HG03135 (cell line): ENCODE results near the gene CHD1L.
"Not testable (repeated sequence)": the region's sequence is repeated elsewhere in the genome, so short reads cannot be mapped to it uniquely, and the experiment has no call there.

ENCODE experiments used
- ATAC-seq: cut with Tn5 transposase; IDR thresholded peaks from one replicate; pipeline ENCODE4 v1.9.1; 2021; ENCODE audit warnings: mild to moderate bottlenecking, moderate library complexity; ENCODE audit not compliant: unreplicated experiment

Gene CHD1L

DNA sequence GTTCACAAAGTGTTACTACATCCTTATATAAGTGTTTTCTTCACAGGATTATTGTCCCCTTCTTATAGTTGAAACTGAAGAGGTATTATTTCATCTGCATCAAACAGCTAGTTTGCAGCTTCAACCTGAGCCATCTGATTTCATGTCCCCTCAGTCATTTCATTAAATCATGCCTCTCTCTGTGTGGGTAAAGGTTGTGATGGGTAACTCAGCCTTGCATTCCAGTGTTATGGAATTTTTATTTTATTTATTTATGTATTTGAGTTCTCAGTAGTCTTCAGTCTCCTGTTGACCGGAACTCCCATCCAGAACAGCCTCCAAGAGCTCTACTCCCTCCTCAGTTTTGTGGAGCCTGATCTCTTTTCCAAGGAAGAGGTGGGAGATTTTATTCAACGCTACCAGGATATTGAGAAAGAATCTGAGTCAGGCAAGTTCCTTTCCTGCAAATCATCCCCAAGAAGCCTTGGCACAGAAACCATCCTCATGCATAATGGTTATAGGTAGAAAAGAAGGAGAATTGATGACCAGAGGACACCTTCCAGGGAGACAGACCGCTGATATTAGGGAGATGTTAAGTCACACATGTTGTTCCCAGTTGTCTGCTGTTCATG lies 21.8 kb downstream of the CHD1L start:
- no peak for ATAC-seq

DNA sequence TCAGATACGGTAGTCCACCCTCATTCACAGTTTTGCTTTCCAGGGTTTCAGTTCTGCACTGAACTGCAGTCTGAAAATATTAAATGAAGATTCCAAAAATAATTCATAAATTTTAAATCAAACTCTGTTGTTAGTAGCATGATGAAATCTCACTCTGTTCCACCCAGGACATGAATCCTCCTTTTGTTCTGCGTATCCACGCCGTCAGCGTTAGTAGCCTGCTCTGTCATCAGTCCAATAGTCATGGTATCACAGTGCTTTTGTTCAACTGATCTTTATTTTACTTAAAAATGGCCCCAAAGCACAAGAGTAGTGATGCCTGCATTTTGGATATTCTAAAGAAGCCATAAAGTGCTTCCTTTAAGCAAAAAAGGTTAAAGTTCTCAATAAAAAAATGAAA lies 23.9 kb downstream of the CHD1L start:
- no peak for ATAC-seq

DNA sequence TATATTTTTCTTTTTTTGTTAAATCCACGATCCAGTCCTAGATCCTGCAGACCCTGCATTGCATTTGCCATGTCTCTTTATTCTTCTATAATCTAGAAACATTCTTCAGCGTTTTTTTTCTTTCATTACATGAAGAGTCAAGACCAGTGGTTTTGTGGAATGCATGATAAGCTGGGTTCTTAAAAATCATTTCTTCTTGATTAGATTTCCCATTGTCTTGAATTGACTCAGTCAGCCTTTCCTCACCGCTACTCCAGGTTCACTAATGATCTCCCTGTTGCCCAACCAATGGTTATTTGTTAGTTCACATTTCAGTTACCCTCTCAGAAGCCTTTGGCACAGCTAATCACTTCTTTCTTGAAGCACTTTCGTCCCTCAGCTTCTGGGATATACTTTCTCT lies 25.2 kb downstream of the CHD1L start:
- no peak for ATAC-seq

DNA sequence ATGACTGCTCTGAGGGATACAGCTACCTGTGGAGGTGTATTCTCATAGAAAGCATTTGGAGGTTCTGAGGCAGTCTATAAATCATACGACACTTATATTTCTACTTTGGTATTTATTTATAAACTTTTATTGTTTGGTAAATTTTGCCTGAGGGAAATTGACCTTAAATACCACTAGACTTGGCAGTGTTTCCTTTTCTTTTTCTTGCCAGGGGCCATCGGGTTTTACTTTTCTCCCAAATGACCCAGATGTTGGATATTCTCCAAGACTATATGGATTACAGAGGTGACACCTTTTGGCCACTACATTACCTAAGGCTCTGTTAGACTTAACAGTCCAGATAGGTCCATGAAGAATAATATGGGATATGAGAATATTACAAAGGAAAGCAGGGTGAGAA lies 28.2 kb downstream of the CHD1L start:
- no peak for ATAC-seq

DNA sequence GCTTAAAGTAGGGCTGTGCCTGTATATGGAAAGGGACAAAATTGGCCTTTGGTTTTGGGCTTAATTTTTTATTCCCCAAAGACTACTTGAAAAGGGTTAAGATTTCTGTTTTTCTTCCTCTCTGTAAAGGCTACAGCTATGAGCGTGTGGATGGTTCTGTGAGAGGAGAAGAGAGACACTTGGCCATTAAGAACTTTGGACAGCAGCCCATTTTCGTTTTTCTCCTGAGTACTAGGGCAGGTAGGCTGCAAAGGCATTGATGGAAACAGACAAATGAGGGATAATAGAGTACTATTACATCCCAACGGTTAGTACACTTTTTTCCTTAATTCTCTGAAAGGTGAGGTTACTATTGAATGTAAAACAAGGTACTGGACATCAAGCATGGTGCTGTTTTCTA lies 29.6 kb downstream of the CHD1L start:
- no peak for ATAC-seq

DNA sequence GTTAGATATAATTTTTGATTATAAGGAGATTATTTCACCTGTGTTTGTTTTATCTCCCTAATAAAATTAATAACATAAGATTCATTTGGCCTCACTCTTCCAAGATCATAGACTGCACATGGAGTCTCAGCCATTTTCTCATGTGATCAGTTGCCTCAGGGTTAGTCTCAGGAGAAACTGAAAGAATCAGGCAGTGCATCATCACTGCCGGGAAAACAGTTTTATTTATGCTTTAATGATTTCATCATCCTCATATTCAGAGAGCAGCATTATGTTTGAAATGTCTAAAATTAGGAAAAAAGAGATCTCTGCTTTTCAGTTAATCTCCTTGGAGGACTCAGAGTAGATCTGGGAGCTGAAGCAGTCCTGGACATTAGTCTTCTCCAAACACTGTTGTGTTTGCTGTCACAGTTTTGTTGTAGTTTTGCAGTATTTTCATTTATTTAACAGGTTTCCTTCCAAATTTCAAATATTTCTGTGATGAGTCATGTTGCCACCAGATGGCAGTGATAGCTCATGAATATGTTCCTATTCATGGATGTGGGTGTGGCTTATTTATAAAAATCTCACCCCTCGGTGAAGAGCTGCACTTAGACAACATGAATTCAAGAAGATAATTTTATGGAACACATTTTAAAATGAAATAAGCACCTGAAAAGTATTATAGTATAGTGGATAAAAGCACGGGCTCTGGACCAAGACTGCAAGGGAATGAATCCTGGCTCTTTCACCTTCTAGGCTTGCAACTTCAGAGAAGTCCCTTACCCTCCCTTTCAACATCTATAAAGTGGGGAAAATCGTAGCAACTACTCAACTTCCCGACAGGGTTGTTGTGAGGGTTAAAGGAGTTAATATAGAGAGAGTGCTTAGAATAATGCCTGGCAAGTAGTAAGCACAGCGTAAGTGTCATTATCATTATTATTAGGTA lies 31.2 kb downstream of the CHD1L start:
- ATAC-seq = peak; percentile 63

DNA sequence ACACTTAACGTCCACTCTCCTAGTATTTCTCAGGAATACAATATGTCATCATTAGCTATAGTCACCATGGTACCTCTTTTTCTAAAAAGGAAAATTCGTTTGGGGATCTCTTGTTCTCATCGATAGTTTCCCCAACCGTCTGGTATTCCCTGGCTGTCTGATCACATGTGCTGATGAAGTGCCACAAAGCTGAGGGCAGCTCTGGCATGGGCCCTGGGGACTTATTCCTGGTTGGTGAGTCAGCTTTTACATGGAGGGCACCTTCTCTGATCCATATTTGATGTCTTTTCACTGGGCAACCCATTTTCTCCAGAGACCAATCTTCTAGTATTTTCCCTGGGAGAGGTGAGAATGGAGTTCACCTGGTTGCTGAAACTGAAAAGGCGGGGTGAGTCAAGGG lies 39.5 kb downstream of the CHD1L start:
- ATAC-seq = no peak

DNA sequence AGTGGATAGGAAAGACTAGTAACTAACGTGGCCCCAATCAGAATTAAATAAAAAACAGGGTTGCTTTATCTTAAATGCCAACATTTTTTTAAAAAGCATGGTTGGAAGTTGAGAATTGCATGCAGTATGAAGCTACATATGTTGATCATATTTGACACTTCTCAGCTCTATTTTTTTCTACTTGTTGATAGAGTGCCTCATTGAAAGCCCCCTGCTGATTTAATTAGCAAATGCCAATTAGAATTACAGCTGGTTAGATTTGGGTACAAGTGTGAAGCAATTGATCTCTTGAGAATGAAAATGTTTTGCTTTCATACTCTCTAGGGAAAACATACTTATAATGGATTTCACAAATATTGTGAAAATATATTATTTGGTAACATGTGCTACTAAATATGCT lies 40.5 kb downstream of the CHD1L start:
- no peak for ATAC-seq

DNA sequence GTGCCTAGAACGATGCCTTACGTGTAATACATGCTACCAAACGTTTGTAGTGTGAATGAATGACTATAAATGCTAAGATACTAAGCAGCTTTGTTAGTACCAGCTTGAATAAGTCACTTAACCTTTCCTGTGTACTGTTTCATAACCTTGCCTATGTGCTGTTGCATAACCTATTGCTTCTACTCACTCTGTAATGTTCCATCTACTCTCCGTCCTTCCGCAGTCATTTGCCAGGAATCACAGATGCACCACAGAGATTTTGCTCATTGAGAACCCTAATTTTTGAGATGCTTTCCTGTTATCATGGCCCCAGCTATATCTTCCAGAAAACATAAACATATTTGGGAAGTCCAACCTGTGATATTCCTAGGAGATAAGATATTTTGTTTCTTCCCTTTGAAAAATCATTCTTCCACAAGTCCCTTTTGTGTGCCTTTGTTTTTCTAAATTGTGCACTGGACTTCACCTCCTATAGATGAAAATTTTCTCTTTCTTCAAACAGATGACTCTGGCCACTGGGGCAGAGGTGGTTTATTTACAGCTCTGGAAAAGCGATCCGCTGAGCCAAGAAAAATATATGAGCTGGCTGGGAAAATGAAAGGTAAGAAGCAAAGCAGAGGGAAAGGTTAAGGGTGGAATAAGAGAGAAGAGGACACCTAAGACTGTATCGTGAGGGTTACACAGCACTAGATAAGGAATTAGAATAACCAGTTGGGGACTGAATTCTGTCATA lies 44.8 kb downstream of the CHD1L start:
- no peak for ATAC-seq

DNA sequence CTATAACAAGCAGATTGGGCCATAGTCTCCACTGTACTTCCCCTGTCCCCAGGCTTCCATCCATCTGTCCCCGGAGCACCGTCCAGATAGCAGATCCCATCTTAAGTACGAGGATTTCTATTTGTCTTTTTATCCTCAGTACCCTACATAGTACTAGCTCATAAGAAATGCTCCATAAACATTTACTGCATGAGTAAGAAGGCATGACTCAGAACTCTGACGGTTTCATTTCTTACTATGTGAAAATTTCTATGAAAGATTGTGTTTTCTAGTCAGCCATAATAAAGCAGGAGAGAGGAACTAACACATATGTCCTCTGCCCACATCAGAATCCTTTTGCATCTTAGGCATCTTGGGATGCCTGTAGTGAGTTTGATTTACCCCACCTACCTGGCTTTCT lies 49.5 kb downstream of the CHD1L start:
- no peak for ATAC-seq

DNA sequence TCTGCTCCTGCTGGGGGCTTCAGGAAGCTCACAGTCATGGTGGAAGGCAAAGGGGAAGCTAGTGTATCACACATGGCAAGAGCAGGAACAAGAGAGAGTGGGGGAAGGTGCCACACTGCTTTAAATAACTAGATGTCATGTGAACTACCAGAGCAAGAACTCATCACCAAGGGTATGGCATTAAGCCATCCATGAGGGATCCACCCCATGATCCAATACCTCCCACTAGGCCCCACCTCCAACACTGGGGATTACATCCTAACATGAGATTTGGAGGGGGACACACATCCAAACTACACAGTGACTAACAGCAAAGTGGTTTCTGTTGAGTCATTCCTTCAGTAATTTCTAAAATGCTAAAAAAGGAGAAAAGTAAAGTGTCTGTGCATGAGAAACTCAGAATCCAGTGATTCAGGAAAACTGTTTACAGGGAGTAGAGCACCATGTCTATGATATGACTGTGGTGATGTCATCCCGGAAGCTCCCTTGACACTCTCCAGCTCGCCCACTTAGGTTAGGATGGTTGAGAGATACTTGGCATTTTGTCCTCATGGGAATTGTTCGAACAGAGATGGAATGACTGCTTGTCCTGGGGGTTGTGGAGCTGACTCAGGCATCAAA lies 50.3 kb downstream of the CHD1L start:
- ATAC-seq = no peak

DNA sequence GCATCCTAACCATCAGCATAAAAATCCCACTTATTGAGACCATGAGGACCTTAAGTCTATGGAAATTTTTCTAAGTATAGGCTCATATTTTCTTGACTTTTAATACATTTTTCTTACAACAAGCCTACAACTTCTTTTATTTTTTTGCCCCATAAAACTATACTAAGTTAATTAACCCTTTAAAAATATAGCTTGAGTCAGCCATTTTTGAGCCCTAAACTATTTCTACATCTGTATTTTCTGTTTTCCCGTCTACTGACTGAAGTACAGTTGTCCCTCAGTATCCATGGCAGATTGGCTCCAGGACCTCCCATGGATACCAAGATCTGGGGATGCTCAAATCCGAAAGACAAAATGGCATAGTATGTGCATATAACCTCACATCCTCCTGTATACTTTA lies 55.0 kb downstream of the CHD1L start:
- ATAC-seq = no peak

DNA sequence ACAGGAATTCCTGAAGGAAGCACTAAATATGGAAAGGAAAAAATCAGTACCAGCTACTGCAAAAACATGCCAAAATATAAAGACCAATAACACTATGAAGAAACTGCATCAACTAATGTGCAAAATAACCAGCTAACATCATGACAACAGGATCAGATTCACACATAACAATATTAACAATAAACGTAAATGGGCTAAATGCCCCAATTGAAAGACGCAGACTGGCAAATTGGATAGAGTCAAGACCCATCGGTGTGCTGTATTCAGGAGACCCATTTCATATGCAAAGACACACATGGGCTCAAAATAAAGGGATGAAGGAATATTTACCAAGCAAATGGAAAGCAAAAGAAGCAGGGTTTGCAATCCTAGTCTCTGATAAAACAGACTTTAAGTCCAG lies 63.3 kb downstream of the CHD1L start:
- not testable (repeated sequence) for ATAC-seq

DNA sequence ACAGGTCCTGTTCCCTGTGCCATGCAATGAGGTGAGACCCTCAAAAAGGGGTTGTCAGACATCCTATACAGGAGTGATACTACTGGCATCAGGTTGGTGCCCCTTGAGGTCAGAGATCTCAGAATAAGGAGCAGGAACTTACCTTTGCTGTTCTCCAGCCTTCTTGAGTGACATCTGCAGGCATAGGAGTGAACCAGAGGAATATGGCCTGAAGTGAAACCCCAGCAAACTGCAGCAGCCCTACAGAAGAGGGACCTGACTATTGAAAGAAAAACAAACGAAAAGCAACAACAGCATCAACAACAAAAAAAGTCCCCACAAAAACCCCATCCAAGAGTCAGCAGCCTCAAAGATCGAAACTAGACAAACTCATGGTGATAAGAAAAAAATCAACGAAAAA lies 74.5 kb downstream of the CHD1L start:
- no peak for ATAC-seq

DNA sequence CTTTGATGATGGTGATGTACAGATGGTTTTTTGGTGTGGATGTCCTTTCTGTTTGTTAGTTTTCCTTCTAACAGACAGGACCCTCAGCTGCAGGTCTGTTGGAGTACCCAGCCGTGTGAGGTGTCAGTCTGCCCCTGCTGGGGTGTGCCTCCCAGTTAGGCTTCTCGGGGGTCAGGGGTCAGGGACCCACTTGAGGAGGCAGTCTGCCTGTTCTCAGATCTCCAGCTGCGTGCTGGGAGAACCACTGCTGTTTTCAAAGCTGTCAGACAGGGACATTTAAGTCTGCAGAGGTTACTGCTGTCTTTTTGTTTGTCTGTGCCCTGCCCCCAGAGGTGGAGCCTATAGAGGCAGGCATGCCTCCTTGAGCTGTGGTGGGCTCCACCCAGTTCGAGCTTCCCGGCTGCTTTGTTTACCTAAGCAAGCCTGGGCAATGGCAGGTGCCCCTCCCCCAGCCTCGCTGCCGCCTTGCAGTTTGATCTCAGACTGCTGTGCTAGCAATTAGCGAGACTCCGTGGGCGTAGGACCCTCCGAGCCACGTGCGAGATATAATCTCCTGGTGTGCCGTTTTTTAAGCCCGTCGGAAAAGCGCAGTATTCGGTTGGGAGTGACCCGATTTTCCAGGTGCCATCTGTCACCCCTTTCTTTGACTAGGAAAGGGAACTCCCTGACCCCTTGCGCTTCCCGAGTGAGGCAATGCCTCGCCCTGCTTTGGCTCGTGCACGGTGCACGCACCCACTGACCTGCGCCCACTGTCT lies 84.6 kb downstream of the CHD1L start:
- not testable (repeated sequence) for ATAC-seq

DNA sequence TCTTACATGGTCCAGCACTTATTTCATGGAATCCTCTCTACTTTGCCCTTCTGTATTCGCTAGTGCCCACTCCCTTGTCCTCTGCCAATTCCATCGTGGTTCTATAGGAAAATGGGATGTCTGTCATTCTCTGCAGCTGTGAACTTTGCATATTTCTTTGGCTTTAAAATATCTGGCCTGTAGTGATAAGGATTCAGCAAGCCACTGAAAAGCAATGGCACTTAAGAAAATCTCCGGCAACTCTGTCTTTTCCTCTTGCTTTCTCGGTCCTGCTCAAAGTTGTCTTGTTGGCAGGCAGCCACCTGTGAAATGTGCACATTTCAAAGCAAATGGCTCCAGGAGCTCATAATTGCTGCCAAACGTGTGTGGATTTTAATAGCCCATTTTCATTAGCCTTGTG lies 91.8 kb downstream of the CHD1L start:
- ATAC-seq = no peak

DNA sequence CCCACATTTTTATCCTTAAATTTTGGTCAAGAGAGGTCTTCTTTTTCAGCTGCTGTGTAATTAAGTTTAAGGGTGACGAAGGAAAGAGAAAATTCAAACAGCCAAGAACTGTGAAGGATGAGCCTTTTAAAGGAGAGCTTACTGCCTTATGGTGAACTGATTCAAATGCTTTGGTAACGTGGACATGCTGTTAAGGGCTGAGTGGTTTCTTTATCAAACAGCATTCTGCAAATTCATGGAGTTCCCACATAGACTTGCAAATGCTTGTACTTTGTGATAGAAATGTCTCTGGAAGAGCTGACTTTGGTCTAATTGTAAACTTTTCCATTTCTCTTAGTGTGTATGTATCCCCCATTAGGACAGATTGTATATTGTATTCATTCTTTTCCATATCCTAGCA lies 93.8 kb downstream of the CHD1L start:
- no peak for ATAC-seq

DNA sequence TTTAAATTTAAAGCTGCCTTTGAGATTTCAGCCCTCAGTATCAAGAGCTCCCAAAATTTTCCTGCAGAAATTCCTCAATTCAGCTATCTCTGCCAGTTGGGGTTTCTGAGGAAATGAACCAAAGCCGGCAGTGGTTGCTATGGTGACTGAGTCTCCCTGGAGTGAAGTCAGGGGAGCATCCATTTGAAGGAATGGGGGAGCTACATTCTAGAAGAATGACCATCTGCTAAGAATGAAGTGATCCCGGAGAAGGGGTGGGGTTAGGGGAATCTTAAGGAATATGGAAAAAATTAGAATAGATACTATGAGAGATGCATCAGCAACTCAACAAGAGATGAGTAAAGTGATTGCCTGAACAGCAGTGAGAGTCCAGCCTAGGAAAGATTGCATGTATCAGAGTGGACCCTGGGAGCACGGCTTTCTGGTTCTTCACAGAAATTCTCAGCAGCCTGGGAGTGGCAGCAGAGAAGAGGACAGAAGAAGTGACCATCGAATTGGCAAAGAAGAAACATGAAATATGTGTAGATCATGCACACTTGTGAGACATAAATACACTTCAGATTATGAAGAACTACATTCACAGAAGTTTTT lies 94.7 kb downstream of the CHD1L start:
- no peak for ATAC-seq

DNA sequence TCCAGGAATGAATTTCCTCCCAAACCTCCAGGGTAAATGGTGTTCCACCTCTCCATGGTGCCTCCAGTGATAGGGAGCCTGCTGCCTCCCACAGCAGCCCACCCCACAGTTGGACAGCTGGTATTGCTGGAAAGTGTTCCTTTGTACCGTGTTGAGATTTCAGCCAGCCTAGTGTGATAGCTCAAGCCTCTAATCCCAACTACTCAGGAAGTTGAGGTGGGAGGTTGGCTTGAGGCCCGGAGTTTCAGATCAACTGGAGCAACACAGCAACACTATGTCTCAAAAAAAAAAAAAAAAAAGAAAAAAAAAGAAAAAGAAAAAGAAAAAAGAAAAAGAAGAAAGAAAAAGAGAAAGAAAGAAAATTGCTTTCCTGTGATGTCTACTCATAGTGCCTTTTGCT lies 96.1 kb downstream of the CHD1L start:
- no peak for ATAC-seq

DNA sequence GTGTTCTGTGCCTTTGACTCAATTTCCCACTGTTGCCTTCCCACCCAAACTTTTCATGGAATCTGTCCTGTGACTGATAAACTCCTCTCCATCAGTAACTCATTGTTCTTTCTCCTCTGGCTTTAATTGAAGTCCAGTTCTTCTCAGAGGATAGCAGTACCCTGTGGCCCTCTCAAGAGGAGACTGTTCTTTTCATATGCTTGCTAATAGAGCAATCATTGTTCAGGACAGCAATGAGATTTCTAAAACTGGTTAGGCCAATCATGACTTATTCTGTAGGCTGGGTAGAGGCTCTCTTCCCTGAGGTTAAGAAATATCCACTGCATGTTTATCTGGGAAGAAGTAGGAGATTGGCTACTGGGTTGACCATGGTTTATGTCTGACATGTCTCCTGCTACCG lies 98.8 kb downstream of the CHD1L start:
- ATAC-seq = no peak
